ENCODE measurements around the gene PNKP. TPM values are rescaled to one million over a fixed set of nuclear protein-coding genes. Genes with fewer than 3 reads are reported as not detected.

PNKP gene
- total and polyA plus RNA-seq, 2 of the 8 experiments (the other 6 are each of a cell fraction or from before 2014, with no cell fraction given) = 45.8 to 105 TPM

- TF ChIP-seq CHD7 (IDR thresholded peaks at IDR 0.05; ENCODE audit: insufficient replicate concordance, low read length) (no peak), TBP (IDR thresholded peaks at IDR 0.05; ENCODE audit: low read depth, low read length) (peak; percentile 77), ATF2 (IDR thresholded peaks at IDR 0.05; ENCODE audit: low read length) (peak; percentile 70; the same call in 1 of the 2 replicates), TCF12 (IDR thresholded peaks at IDR 0.05; ENCODE audit: low read depth, low read length) (no peak), NANOG (IDR thresholded peaks at IDR 0.05; ENCODE audit: insufficient read depth, low read depth, low read length, poor library complexity, severe bottlenecking) (no peak), RAD21 (IDR thresholded peaks at IDR 0.05 in 1 of 2, conservative IDR thresholded peaks at IDR 0.05 in 1 of 2; ENCODE audit: low read depth in 2 of 2, low read length in 2 of 2) (no peak), JUND (IDR thresholded peaks at IDR 0.05; ENCODE audit: low read length) (peak; percentile 31; the same call in 1 of the 2 replicates), BACH1 (IDR thresholded peaks at IDR 0.05; ENCODE audit: low read length) (no peak)
Measured at GRCh38 chr19:49876422-49877019, 9.1 kb upstream of the PNKP start (continued).

Data from H1 (cell line).